ENCODE results near the gene TBCC.

DNA sequence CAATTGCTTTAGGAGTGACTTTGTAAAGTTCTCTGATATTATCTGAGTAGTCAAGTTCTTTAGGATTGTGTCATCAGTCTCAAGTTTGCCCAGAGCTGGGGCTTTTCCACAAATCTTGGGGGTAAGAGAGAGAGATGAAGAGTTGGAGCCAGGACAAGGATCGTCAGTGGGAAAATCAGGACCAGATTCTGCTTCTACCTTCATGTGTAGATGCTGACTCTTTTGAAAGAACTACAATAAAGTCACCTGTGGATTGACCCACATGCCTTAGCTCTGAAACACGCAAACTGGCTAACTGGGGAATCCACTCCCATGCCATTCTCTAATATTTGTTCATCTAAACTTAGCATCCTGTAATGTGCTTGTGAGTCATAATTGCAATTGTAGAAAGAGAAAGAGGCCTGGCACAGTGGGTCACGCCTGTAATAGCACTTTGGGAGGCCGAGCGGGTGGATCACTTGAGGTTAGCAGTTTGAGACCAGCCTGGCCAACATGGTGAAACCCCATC, 20.3 kb upstream of the TBCC start:
- TF ChIP-seq FOXA1 (IDR thresholded peaks at IDR 0.05) (no peak), FOXA1 (CRISPR knock-in tag; IDR thresholded peaks at IDR 0.05) (no peak), RNF2 (conservative IDR thresholded peaks at IDR 0.05; ENCODE audit: low read depth) (no peak), CTCF (CRISPR knock-in tag; IDR thresholded peaks at IDR 0.05) (no peak), FLYWCH1 (CRISPR knock-in tag; IDR thresholded peaks at IDR 0.05) (no peak), TARDBP (CRISPR knock-in tag; IDR thresholded peaks at IDR 0.05) (no peak)
